Testis (tissue), 2 donors: ENCODE results near the gene CENPO.

Source experiments
- POLR2A ChIP-seq: fragments of 450-650 bp; IDR thresholded peaks from one replicate; pipeline ENCODE4 v1.6.1; 2017; ENCODE audit warnings: antibody characterized with exemption, mild to moderate bottlenecking, moderate library complexity
- TF ChIP-seq, protein P1 (sequence below), 3 experiments: fragments of 450-650 bp in 2 of 3; fragments of 200-600 bp in 1 of 3; sonication (generic) in 1 of 3; IDR thresholded peaks; one replicate each; pipeline ENCODE4 v1.5.1; 2016 to 2019; ENCODE audit warnings: antibody characterized with exemption in 3 of 3, mild to moderate bottlenecking in 2 of 3, moderate library complexity in 1 of 3

DNA sequence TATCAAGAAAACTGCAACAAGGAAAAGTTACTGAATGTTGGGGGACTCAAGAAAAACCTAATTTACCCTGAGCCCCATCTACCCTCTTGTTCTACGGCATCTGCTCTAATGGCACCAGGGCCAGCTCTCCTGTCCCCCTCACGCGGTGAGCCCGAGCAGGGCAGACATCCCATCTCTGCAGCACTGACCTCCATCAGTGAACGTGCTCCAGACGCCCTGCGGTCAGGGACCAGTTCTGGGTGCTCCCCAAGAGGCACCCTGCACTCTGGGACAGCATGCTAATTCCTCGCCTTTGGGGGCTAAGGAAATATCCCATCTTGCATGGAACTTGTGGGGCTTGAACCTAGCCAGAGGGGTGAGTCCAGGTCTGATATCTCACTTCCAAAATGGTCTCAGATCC lies 43.0 kb downstream of the CENPO start:
- TF ChIP-seq, protein P1, sequence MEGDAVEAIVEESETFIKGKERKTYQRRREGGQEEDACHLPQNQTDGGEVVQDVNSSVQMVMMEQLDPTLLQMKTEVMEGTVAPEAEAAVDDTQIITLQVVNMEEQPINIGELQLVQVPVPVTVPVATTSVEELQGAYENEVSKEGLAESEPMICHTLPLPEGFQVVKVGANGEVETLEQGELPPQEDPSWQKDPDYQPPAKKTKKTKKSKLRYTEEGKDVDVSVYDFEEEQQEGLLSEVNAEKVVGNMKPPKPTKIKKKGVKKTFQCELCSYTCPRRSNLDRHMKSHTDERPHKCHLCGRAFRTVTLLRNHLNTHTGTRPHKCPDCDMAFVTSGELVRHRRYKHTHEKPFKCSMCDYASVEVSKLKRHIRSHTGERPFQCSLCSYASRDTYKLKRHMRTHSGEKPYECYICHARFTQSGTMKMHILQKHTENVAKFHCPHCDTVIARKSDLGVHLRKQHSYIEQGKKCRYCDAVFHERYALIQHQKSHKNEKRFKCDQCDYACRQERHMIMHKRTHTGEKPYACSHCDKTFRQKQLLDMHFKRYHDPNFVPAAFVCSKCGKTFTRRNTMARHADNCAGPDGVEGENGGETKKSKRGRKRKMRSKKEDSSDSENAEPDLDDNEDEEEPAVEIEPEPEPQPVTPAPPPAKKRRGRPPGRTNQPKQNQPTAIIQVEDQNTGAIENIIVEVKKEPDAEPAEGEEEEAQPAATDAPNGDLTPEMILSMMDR (IDR thresholded peaks at IDR 0.05) = no peak
- no peak for TF ChIP-seq POLR2A
